Measurements from ENCODE around the gene INTS6L.
"Not testable (repeated sequence)": the region's sequence is repeated elsewhere in the genome, so short reads cannot be mapped to it uniquely, and the experiment has no call there.

The INTS6L gene

GRCh38 chrX:135522878-135523693 is 2.6 kb downstream of the INTS6L start:
- DNase-seq = no peak

- no peak for DNase-seq
Observed at GRCh38 chrX:135528254-135528653, 7.8 kb downstream of the INTS6L start.

DNA sequence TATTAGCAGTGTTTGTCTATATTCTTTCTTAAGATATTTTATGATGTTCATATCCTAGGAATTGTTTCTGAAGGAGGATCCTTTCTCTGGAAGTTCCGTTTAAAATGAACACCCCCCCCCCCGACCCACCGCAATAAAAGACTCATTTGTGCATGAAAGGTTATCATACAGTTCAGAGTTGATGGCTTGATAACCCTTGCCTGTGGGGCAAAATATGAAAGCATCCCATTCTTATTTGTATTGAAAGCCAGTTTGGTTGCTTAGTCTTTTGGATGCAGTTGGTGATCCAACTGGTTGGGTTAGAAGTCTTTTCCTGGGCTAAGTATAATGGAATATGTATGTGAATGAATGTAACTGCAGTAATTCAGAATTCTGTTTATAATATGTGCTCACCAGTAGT is 8.3 kb downstream of the INTS6L start:
- DNase-seq = no peak

GRCh38 chrX:135530097-135530496 is 9.6 kb downstream of the INTS6L start:
- no peak for DNase-seq

GRCh38 chrX:135531813-135532212 is 11.4 kb downstream of the INTS6L start:
- DNase-seq = no peak

- DNase-seq = no peak
Observed at GRCh38 chrX:135535077-135535940, 14.8 kb downstream of the INTS6L start.

- DNase-seq = no peak
Observed at GRCh38 chrX:135536877-135537276, 16.4 kb downstream of the INTS6L start.

DNA sequence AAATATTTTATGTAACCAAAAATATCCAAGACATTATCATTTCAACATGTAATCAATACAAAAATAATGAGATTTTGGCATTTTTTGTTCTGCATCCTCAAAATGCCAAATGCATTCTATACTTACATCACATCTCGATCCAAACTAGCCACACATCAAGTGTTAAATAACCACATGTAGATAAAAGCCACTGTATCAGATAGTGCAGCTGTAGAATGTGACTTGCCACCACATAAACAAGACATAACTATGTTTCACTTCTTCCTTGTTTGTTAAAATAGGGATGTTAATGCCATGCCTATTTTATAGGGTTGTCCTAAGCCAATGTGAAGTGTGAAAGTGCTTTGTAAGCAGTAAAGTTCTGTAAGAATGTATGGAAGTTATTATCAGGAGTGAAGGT is 20.9 kb downstream of the INTS6L start:
- no peak for DNase-seq

DNA sequence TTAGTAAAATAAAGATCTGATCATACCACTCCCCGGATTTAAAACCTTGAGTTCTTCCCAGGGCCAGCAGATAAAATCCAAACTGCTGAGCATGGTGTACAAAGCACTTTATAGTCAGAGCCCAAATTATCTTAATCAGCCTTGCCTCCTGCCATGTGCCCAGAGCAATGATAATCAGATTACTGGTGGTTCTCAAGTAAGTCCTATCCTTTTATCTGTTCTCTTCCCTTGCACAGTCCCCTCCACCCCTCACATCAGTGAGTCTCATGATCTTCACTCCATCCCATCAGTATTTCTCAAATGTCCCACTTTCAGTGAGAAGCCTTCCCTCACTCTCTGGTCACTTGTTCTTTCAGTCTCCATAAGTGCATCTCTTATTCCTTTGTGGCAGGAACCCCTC is 22.7 kb downstream of the INTS6L start:
- no peak for DNase-seq

DNA sequence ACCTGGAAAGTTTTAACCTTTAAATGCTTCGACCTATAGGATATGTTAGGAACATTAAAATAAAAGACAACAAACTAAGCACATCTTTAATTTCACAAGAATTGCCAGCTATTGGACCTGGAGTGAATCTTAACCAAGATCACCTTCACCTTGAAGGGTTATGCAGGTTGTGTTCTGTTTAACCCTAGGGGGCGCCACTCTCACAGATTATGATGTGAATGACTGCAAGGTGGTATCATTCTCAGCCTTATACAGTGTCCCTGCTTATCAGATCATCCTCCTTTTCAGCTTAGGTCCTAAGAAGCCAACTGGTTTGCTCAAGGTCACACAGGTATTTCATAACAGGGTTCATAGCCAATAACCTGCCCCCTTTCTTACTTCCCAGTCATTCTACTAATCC is 23.5 kb downstream of the INTS6L start:
- no peak for DNase-seq

DNA sequence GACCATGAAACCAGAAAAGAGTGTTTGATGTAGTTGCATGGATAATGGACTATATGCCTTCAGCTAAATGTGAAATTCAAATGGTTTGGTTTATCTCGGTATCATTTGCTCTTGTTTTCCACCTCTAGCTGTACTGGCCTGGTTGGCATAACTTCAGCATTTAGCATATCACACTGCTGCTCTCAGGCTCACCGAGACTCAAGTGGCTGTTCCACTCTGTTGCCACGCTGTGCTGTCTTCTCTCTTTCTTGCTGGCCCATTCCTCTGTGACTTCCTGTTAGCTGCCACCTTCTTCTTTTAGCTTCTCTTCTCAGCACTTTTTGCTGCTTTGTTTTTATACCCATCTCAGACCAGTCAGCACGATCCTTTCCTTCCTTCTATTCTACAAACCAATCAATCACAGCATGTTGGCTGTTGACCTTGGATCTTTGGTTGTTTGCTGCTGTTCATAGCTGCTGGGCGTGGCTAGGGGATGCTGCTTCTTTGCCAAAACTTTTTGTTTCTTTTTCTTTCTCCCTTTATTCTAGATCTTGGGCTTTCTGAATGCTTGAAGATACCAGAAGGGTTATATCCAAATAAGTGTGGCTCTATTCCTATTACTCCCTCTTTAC is 24.0 kb downstream of the INTS6L start:
- DNase-seq = no peak

GRCh38 chrX:135547767-135548166 is 27.3 kb downstream of the INTS6L start:
- DNase-seq = no peak

DNA sequence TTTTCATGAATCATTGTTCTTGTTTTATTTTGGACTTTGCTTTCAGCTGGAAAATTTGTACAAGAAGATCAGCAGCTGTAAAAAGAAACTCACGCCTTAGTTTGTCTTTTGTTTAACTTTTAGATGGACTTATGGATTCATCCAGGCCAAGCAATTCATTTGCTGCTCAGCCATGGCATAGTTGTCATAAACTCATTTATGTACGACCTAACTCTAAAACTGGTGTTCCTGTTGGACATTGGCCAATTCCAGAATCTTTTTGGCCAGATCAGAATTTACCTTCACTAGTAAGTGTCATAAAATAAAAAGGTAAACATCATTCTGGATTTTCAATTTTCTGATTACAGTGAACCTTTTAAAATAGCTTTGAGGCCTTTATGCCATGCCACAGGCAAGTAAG is 29.1 kb downstream of the INTS6L start:
- no peak for DNase-seq

DNA sequence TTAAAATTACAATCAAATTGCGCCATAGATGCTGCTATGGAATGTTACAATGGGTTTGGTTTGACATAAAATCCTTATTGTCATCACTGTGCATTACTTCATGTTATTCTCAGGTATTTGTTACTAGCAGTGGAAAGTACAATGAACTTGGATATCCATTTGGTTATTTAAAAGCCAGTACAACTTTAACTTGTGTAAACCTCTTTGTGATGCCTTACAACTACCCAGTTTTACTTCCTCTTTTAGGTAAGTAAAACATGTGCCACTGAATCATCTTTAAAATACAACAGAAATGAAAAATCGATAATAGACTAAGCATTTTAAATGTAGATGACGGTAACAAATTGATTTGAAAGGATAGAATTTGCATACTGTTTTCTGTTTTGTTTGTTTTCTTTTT is 35.6 kb downstream of the INTS6L start:
- DNase-seq = no peak

GRCh38 chrX:135557344-135557743 is 36.9 kb downstream of the INTS6L start:
- no peak for DNase-seq

DNA sequence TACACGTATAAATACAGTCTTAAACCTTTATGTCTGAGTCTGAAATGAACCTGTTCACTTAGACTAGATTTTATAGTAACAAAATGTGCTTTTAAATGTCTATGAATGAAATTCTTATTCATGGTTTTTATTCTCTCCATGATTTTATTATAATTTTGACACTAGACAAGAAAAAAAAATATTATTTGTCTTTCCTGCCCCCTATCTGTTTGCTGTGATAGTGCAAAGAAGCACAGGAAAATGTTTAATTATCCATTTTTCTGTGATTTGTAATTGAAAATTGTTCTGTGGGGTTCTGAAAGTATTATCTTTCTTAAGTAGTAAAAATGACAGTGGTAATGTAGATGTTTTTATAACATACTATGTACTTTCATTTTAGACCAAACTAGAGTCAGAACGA is 52.0 kb downstream of the INTS6L start:
- no peak for DNase-seq

- no peak for DNase-seq
Observed at GRCh38 chrX:135581496-135581895, 61.0 kb downstream of the INTS6L start.

DNA sequence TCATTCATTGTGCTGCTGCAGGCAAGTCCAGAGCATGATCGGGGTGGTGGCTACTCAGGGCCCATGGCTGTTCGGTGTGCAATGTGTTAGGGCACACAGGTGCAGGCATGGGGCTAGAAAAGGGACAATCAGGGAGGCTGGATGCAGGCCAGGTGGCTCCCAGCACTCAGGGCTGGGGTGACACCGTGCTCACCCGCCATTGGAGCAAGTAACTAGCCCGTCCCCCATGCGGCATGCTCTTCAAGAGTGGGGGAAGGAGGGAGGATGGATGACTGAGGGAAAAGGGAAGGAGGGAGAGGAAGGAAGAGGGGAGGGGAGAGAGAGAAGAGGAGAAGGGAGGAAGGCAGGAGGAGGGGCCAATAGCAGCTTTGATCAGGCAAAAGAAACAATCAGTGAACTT is 64.7 kb downstream of the INTS6L start:
- no peak for DNase-seq

DNA sequence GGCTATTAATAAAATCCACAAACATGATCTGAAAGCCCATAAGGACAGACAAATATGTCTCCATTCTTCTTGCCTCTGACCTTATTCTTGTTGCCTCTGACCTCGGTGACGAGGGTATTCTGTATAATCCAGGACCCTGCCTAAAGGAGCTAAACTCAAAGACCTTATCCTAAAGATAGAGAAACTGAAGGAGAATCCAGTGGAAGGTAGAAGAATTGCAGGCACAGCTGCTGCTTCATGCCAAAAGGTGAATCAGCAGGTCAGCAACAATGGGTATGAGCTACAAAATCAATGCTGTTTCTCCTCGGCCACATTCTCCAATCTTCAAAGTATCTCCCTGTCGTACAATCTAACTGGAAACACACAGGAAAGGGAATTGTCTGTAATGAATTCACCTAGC is 71.4 kb downstream of the INTS6L start:
- DNase-seq = no peak

GRCh38 chrX:135594049-135594448 is 73.6 kb downstream of the INTS6L start:
- not testable (repeated sequence) for DNase-seq

DNA sequence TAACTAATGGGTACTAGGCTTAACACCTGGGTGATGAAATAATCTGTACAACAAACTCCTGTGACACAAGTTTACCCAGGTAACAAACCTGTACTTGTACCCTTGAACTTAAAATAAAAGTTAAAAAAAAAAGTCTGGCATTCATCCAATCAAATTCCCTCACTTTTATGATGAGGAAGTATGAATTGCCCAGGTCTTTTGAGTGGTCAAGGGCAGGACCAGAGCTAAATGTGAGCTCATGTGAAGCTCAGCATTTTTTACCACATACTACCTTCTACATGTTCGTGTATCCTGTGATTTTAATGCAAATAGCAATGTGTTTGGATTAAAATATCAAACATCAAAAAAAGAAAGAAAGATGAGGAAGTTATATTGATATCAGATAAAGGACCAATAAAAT is 74.0 kb downstream of the INTS6L start:
- not testable (repeated sequence) for DNase-seq

GRCh38 chrX:135595543-135595942 is 75.1 kb downstream of the INTS6L start:
- no peak for DNase-seq

GRCh38 chrX:135596495-135596894 is 76.0 kb downstream of the INTS6L start:
- DNase-seq = peak; percentile 17

DNA sequence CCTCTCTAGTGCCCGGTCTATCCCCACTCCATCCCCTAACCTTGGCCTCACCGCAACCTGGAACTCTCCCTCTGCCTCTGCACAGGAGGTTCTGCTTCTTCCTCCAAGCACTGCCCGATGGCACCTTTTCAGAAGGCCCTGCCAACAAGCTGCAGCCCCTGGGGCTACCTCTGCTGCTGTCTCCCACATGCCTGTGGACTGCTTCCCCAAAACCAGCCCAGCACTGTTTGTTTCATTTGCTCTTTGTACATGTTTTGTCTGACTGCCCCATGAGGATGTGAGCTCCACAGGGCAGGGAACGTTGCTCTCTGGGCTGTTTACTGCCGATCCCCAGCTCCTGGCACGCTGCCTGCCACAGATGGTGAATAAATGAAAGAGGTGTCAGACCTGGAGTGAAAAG is 85.4 kb downstream of the INTS6L start:
- no peak for DNase-seq

Data from right hindlimb (tissue), 1 donor.